ENCODE measurements around the gene MKNK1. TPM values are rescaled to one million over a fixed set of nuclear protein-coding genes. Genes with fewer than 3 reads are reported as not detected.
A peak's percentile ranks its signal among the peaks of the same experiment; 100 is the strongest.

Gene MKNK1
- total RNA-seq, 1 experiment from 2014 or later, result 12.9 TPM

DNA sequence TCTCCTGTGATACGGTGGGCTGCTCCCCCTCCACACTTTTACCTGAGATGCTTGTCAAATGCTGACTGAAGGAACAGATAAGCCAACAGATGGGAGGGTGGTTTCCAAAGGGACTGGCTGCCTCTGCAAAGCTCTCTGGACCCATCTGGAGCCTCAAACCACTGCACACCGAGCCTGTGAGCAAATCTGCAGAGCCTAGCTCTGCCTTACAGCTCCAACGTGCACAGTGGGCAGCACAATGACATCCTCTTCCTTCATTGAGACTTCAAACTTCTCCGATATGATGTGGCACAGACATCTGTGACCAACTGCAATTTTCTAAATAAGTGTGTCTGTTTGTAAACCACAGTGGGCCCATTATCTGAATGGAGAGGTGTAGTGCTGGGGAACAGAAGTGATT, 26.4 kb downstream of the MKNK1 start:
- Mint-ChIP-seq H3K27ac (0 out of 7 replicates have a peak overlapping the region, but pooled peaks of 1 of the 3 experiments have one; percentile 42), H3K27me3 (ENCODE audit: low read depth) (no peaks in the 10 kb centered on the region), H3K4me1 (peaks cover 35 to 44% of the 10 kb centered on the region in 2 experiments), H3K4me3 (no peak overlapping the region), H3K36me3 (ENCODE audit: insufficient read depth in 1 of 3, low read depth in 3 of 3) (peaks cover 5 to 18% (median 5%) of the 10 kb centered on the region in 3 experiments; a peak in 6 of 7 replicates), H3K9me3 (no peaks in the 10 kb centered on the region)
- Histone ChIP-seq H3K79me1 (ENCODE audit: insufficient read depth, low read depth, low read length, poor library complexity, severe bottlenecking) (no peaks in the 10 kb centered on the region), H4K8ac (replicated peaks; ENCODE audit: insufficient read length, low read depth, low read length) (no peak overlapping the region), H3T11ph (ENCODE audit: low read length) (no peak overlapping the region), H3K4me2 (ENCODE audit: insufficient read depth, insufficient read length, low read length) (no peak overlapping the region), H4K91ac (ENCODE audit: insufficient read length, low read depth, low read length) (no peak overlapping the region), H2BK12ac (ENCODE audit: insufficient read length, low read depth, low read length) (no peak overlapping the region), H3K27ac (ENCODE audit: insufficient read length, low read depth, low read length) (no peak overlapping the region), H3K23me2 (ENCODE audit: insufficient read length, low read depth, low read length, poor library complexity, severe bottlenecking) (no peaks in the 10 kb centered on the region), H3K9ac (ENCODE audit: extremely low read depth, insufficient read length, low read length) (no peak overlapping the region), H3K4me1 (ENCODE audit: insufficient read depth, low read length) (no peaks in the 10 kb centered on the region; the same call in 1 of the 2 replicates), H3K79me2 (ENCODE audit: insufficient read depth, low read length) (no peaks in the 10 kb centered on the region), H3K4ac (ENCODE audit: low read depth, low read length) (no peak overlapping the region), H2BK20ac (ENCODE audit: low read depth, low read length, poor library complexity, severe bottlenecking) (no peak overlapping the region), H2BK15ac (ENCODE audit: low read depth, low read length) (no peak overlapping the region), H3K23ac (ENCODE audit: insufficient read length, low read depth, low read length) (no peak overlapping the region), H3K9me3 (ENCODE audit: control insufficient read depth, low read depth, low read length) (no peaks in the 10 kb centered on the region), H2BK5ac (ENCODE audit: insufficient read length, low read length) (no peak overlapping the region), H4K20me1 (ENCODE audit: control insufficient read depth, insufficient read depth, insufficient read length) (no peaks in the 10 kb centered on the region), H3K18ac (ENCODE audit: insufficient read length, low read depth, low read length) (no peak overlapping the region), H2AFZ (ENCODE audit: low read length) (no peak overlapping the region), H2AK5ac (ENCODE audit: insufficient read length, low read length) (no peak overlapping the region), H2BK120ac (ENCODE audit: low read depth, low read length, poor library complexity, severe bottlenecking) (no peak overlapping the region), H4K5ac (ENCODE audit: insufficient read length, low read depth, low read length) (no peak overlapping the region), H3K27me3 (ENCODE audit: insufficient read depth, low read length) (no peaks in the 10 kb centered on the region), H3K14ac (ENCODE audit: insufficient read depth, low read length) (no peak overlapping the region), H3K56ac (ENCODE audit: insufficient read length, low read depth, low read length) (no peak overlapping the region)
- no peak for DNase-seq
- TF ChIP-seq, protein P1, sequence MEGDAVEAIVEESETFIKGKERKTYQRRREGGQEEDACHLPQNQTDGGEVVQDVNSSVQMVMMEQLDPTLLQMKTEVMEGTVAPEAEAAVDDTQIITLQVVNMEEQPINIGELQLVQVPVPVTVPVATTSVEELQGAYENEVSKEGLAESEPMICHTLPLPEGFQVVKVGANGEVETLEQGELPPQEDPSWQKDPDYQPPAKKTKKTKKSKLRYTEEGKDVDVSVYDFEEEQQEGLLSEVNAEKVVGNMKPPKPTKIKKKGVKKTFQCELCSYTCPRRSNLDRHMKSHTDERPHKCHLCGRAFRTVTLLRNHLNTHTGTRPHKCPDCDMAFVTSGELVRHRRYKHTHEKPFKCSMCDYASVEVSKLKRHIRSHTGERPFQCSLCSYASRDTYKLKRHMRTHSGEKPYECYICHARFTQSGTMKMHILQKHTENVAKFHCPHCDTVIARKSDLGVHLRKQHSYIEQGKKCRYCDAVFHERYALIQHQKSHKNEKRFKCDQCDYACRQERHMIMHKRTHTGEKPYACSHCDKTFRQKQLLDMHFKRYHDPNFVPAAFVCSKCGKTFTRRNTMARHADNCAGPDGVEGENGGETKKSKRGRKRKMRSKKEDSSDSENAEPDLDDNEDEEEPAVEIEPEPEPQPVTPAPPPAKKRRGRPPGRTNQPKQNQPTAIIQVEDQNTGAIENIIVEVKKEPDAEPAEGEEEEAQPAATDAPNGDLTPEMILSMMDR (conservative IDR thresholded peaks at IDR 0.05), result no peak
- no CpG with 5 or more reads among the region's 4 CpGs for whole genome bisulfite sequencing (ENCODE audit: extremely low coverage, insufficient read length, low lambda C conversion rate)

Measured in H9 (cell line).